SK-N-SH treated with all-trans-retinoic acid at 6 μM for 48 hours (cell line): Measurements from ENCODE around the gene SIGLEC8.

ENCODE experiments used
- ATAC-seq: fragments of 200-7000 bp; cut with Tn5 transposase; 3 replicates; pipeline ENCODE4 v1.9.1; 2020; ENCODE audit warnings: mild to moderate bottlenecking, moderate library complexity
- ARNTL ChIP-seq: fragments of 450-650 bp; formaldehyde crosslinking; IDR thresholded peaks from 2 replicates; pipeline ENCODE4 v1.5.0; 2020; ENCODE audit warnings: low read depth, mild to moderate bottlenecking, moderate library complexity, borderline replicate concordance
- BACH2 ChIP-seq: fragments of 250-450 bp; sonication (Bioruptor Pico); IDR thresholded peaks from 2 replicates; pipeline ENCODE4 v1.9.0; 2021; ENCODE audit warnings: mild to moderate bottlenecking, borderline replicate concordance
- CREB5 ChIP-seq: fragments of 250-450 bp; sonication (Bioruptor Pico); IDR thresholded peaks from 2 replicates; pipeline ENCODE4 v1.5.1; 2020; ENCODE audit warnings: low read depth, mild to moderate bottlenecking, moderate library complexity
- CSDC2 ChIP-seq: fragments of 250-450 bp; sonication (Bioruptor Pico); IDR thresholded peaks from 2 replicates; pipeline ENCODE4 v1.5.0; 2020; ENCODE audit warnings: mild to moderate bottlenecking, moderate library complexity
- CSRNP3 ChIP-seq: fragments of 250-450 bp; sonication (Bioruptor Pico); IDR thresholded peaks from 2 replicates; pipeline ENCODE4 v1.5.1; 2021; ENCODE audit warnings: mild to moderate bottlenecking, moderate library complexity
- ESRRG ChIP-seq: fragments of 250-450 bp; sonication (Bioruptor Pico); IDR thresholded peaks from 2 replicates; pipeline ENCODE4 v1.6.1; 2021; ENCODE audit warnings: mild to moderate bottlenecking
- GLIS3 ChIP-seq: fragments of 250-450 bp; sonication (Bioruptor Pico); IDR thresholded peaks from 2 replicates; pipeline ENCODE4 v1.5.0; 2020; ENCODE audit warnings: mild to moderate bottlenecking, moderate library complexity
- PATZ1 ChIP-seq: fragments of 250-450 bp; sonication (Bioruptor Pico); IDR thresholded peaks from 2 replicates; pipeline ENCODE4 v1.8.0; 2020; ENCODE audit warnings: mild to moderate bottlenecking, moderate library complexity, borderline replicate concordance
- POU6F1 ChIP-seq: fragments of 250-450 bp; sonication (Bioruptor Pico); IDR thresholded peaks from 2 replicates; pipeline ENCODE4 v1.8.0; 2021; ENCODE audit warnings: low read depth, mild to moderate bottlenecking, moderate library complexity, borderline replicate concordance
- PPARA ChIP-seq: fragments of 250-450 bp; sonication (Bioruptor Pico); IDR thresholded peaks from 2 replicates; pipeline ENCODE4 v1.5.0; 2020; ENCODE audit warnings: mild to moderate bottlenecking, borderline replicate concordance
- RARB ChIP-seq: fragments of 250-450 bp; sonication (Bioruptor Pico); IDR thresholded peaks from 2 replicates; pipeline ENCODE4 v1.8.0; 2021; ENCODE audit warnings: mild to moderate bottlenecking, moderate library complexity
- SNAI2 ChIP-seq: fragments of 250-450 bp; sonication (Bioruptor Pico); IDR thresholded peaks from 2 replicates; pipeline ENCODE4 v1.5.0; 2020; ENCODE audit warnings: mild to moderate bottlenecking, moderate library complexity
- TOX ChIP-seq: fragments of 250-450 bp; sonication (Bioruptor Pico); IDR thresholded peaks from 2 replicates; pipeline ENCODE4 v1.8.0; 2021; ENCODE audit warnings: mild to moderate bottlenecking, moderate library complexity, borderline replicate concordance
- TSHZ2 ChIP-seq: fragments of 250-450 bp; sonication (Bioruptor Pico); IDR thresholded peaks from 2 replicates; pipeline ENCODE4 v1.5.0; 2020; ENCODE audit warnings: mild to moderate bottlenecking, moderate library complexity
- ZC3H10 ChIP-seq: fragments of 250-450 bp; sonication (Bioruptor Pico); IDR thresholded peaks from 2 replicates; pipeline ENCODE4 v1.5.1; 2021; ENCODE audit warnings: mild to moderate bottlenecking, moderate library complexity
- ZFP3 ChIP-seq: fragments of 250-450 bp; sonication (Bioruptor Pico); IDR thresholded peaks from 2 replicates; pipeline ENCODE4 v1.5.0; 2020; ENCODE audit warnings: mild to moderate bottlenecking, moderate library complexity
- ZFP30 ChIP-seq: fragments of 450-650 bp; formaldehyde crosslinking; IDR thresholded peaks from 2 replicates; pipeline ENCODE4 v1.5.0; 2022; ENCODE audit warnings: mild to moderate bottlenecking, moderate library complexity
- ZNF565 ChIP-seq: fragments of 450-650 bp; formaldehyde crosslinking; conservative IDR thresholded peaks from 2 replicates; pipeline ENCODE4 v1.5.0; 2020; ENCODE audit warnings: low read depth, mild to moderate bottlenecking, moderate library complexity
- ZNF70 ChIP-seq: fragments of 450-650 bp; formaldehyde crosslinking; IDR thresholded peaks from 2 replicates; pipeline ENCODE4 v1.5.0; 2020; ENCODE audit warnings: mild to moderate bottlenecking, moderate library complexity
- ZNF8 ChIP-seq: fragments of 450-650 bp; formaldehyde crosslinking; IDR thresholded peaks from 2 replicates; pipeline ENCODE4 v1.5.0; 2020; ENCODE audit warnings: mild to moderate bottlenecking, moderate library complexity

Gene SIGLEC8

GRCh38 chr19:51507192-51507591 lies 48.9 kb upstream of the SIGLEC8 start (continued):
- no peak for TF ChIP-seq CREB5
- TF ChIP-seq CSDC2 (CRISPR knock-in tag): no peak
- TF ChIP-seq ZNF8 (CRISPR knock-in tag): no peak
- TF ChIP-seq POU6F1 (CRISPR knock-in tag): no peak
- TF ChIP-seq, all 23 proteins: peak for 0

- ATAC-seq: no peak
- TF ChIP-seq BACH2: no peak
- no peak for TF ChIP-seq CSDC2 (CRISPR knock-in tag)
- TF ChIP-seq PATZ1: no peak
- no peak for TF ChIP-seq ZNF565 (CRISPR knock-in tag)
- TF ChIP-seq ARNTL (CRISPR knock-in tag): no peak
- no peak for TF ChIP-seq CSRNP3 (CRISPR knock-in tag)
- TF ChIP-seq SNAI2 (CRISPR knock-in tag): no peak
- no peak for TF ChIP-seq CREB5
- TF ChIP-seq ESRRG (CRISPR knock-in tag): no peak
- no peak for TF ChIP-seq ZFP3 (CRISPR knock-in tag)
- TF ChIP-seq GLIS3 (CRISPR knock-in tag): no peak
Measured at GRCh38 chr19:51505904-51506303, 47.6 kb upstream of the SIGLEC8 start.

GRCh38 chr19:51503896-51504295 lies 45.6 kb upstream of the SIGLEC8 start:
- no peak for ATAC-seq
- TF ChIP-seq TSHZ2 (no peak), ZNF8 (CRISPR knock-in tag) (no peak), ARNTL (CRISPR knock-in tag) (no peak), ZFP3 (CRISPR knock-in tag) (no peak), ESRRG (CRISPR knock-in tag) (no peak), ZNF70 (CRISPR knock-in tag) (no peak), ZFP30 (CRISPR knock-in tag) (no peak), PATZ1 (no peak), CREB5 (no peak), TOX (CRISPR knock-in tag) (no peak), GLIS3 (CRISPR knock-in tag) (no peak), ZC3H10 (CRISPR knock-in tag) (no peak), CSDC2 (CRISPR knock-in tag) (no peak), CSRNP3 (CRISPR knock-in tag) (no peak), RARB (CRISPR knock-in tag) (no peak), PPARA (CRISPR knock-in tag) (no peak), SNAI2 (CRISPR knock-in tag) (no peak)
